ENCODE results near the gene DIS3L2.

DNA sequence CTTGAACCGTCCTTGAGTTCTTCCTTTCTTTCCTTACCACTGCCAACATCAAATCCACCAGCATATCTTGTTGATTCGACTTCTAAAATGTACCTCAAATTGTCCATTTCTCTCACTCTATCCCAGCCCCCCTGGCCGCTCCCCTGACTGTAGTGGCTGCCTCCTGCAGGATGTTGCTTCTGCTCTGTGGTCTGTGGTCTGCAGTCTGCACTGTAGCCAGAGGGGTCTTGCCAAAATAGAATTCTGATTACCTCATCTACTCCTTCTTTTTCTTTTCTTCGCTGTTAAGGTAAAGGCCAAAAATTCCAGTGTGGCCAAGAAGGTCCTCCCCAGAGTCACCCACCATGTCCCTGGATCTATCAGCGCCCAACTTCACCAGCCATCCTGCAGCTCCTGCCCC lies 337.6 kb downstream of the DIS3L2 start:
- TF ChIP-seq EZH2 (IDR thresholded peaks at IDR 0.05; ENCODE audit: insufficient read depth, poor library complexity, severe bottlenecking) (no peak), EZH2phosphoT487 (IDR thresholded peaks at IDR 0.05; ENCODE audit: insufficient read depth, low read depth) (no peak)
